ENCODE data around the gene TSPAN3. TPM values are rescaled to one million over a fixed set of nuclear protein-coding genes. Genes with fewer than 3 reads are reported as not detected.

Gene TSPAN3
- polyA plus RNA-seq (2013, experiment 1 of 2; ENCODE audit: insufficient read length), result 146 TPM
- 164 TPM for polyA plus RNA-seq (2013, experiment 2 of 2; ENCODE audit: insufficient read length)

GRCh38 chr15:77070495-77071304, at the start of gene TSPAN3:
TSS of gene TSPAN3 (minus strand) at chr15:77071109. CDS start at chr15:77070954, 155 bp downstream.
- DNase-seq, result peak; percentile 93

DNA sequence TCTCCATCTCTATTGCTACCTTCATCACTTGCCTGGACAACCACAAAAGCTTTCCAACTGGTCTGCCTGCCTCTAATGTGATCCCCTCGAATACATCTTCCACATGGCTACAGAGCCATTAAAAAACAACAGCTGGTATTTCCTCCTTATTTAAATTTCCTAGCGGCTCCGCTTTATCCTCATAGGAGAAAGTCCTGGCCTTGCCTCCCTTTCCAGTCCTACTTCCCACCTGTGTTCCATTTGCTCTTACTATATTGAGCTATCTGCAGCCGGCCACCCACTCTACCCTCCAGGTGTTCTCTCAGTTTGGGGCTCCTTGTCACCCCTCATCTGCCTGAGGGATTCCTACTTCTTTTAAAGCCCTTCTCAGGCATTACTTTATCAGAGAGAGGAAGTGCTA, 49.7 kb upstream of the TSPAN3 start:
- no peak for DNase-seq

DNA sequence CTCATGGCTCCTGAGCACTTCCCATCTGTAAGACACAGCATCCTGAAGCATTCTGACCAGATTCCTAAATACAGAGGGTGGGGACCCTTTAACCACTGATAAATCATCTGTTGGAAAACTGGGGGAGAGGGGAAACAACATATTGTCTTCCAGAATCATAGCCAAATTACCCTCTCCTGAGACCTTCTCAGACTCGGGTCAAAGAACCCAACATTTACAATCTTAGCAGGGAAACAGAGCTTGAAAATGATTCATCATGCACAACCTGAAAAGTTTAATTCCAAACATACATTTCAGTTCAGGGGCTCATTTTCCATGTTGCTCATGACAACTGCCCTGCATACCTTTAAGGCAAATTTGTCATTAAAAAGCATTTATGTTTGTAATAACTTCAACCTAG, 48.5 kb upstream of the TSPAN3 start:
- no peak for DNase-seq

GRCh38 chr15:77118882-77119321, 48.0 kb upstream of the TSPAN3 start:
- DNase-seq, result peak; percentile 80

- no peak for DNase-seq
These were observed 44.3 kb upstream of the TSPAN3 start for GRCh38 chr15:77115179-77115578.

DNA sequence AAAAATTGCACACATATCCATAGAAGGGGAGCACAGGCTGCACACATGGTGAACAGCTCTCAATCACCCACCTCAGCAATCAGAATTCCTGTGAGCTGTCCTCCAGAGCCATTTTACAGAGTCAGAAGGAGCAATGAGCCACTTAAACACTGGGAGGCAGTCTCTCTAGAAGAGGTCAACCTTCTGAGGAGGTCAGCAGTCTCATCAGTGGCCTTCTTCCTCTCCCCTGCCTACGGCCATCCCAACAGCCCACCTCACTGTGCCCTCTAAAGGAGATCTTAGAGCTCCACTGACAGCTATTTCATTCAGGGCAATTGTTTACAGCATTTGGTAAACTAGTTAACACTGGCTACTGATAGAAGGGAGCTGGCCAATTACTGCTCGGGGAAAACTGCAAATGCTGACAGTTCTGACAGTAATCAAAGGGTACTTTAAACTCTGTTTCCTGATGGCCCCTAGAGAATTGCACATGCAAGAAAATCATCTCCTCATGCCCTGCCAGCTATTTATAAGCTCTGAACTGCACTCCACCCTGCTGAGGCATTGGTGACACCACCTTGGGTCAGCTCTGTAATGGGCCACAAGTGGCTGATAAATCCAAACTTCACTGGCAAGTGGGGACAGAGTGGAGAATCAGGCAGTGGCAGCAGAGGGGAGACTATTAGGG, 42.1 kb upstream of the TSPAN3 start:
- no peak for DNase-seq

GRCh38 chr15:77111789-77112188, 40.9 kb upstream of the TSPAN3 start:
- DNase-seq, result no peak

DNA sequence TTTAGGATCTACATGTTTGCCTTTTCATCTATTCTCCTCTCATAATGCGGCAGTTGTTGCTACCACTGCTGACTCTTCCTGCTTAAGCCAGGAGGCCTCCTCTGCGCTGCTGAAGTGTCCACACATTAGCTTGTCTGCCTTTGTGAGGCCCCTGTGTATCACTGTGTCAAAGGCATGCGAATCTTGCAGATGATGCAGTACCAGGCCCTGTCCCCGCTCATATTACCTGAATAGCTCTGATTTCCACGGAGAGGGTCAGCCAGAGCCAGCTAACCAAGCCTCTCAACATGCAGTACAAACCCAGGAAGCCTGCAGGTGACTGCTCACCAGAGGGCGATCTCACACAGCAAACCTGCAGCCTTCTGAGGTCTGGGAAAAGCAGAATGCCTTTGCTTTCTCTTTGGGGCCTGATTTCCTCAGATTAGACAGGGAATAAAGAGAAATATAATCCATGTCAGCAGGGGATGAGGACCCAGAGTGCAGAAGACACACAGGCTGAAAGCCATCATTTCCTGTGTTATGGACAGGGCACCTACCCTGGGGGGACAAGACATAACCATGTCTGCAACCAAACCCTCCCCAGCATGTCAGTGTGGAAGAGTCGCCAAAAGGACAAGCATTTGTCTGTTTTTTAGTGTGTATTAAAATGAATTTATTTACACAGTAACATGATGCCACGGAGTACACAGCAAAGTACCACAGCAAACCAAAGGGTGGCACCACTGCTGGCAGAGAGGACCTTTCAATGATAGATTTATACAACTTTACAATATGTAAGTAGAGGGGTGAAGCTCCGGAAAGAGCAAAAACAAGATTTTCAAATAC, 36.8 kb upstream of the TSPAN3 start:
- peak; percentile 59 for DNase-seq

DNA sequence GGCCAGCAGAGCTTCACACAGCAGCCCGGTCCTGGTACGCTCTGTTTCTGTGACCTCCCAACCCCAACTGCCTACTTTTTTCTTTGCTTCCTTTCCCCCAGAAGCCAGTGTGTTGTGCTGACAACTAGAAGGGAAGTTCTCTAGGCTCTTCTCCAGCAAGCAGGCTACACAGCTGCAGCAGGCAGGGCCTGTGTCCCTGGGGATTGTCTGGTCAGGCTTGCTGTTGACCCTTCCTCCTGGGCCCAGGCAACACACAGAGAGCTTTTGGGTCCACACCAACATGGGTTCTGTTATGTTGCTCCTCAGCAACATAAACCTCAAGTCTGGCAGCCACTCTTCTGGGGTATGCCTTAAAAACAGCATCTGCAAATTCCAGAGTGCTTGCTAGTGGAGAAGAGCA, 36.2 kb upstream of the TSPAN3 start:
- peak; percentile 34 for DNase-seq

GRCh38 chr15:77104155-77104554, 33.2 kb upstream of the TSPAN3 start:
- DNase-seq, result no peak

DNA sequence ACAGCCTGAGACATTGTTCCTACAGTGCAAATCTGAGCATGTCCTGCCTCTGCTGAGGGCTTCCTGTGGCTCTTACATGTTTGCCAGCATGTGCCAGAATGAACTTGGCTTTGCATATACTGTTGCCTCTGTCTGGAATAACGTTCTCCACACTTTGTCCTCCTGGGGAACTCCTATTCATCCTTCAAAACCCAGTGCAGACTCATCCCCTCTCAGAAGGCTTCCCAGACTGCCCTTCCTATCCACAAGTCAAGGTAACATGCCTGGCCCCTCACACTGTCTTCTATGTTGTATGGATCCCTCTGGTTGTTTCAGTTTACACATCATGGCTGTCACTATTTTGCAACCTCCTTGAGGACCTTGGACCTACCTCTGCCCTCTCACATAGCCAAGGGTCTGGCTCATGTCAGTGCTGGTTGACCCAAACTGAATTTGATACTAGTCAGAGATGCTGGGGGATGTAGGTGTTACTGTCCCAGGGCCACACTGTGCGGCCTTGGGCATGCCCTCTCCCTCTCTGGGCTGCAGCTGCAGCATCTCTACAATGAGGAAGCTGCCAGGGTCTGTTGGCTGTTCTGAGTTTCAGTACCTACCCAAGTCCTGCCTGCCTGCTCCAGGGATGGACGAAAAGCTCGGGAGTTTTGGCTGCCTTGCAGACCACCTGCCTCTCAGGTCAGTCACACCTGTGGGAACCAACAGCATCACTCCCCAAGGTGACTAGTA, 29.0 kb upstream of the TSPAN3 start:
- DNase-seq, result no peak

DNA sequence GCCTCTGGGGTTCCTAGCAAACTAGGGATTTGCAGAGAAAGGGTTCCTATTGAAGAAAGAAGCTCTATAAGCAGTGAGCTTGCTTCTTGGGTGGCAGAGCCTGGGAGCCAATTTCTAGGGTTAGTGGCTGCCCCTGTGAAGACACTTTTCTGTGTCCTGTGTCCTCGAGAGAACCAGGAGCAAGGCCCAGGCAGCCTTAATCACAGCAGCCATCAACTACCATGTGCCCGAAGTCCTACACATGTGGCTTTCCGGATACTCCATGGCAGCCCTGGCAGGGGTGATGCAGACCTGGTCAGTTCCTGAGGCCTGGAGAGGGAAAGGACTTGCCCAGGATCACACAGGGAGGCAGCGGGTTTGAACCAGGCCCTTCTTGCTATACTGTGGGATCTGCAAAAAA, 27.7 kb upstream of the TSPAN3 start:
- no peak for DNase-seq

- DNase-seq, result no peak
These were observed 27.0 kb upstream of the TSPAN3 start for GRCh38 chr15:77097921-77098320.

DNA sequence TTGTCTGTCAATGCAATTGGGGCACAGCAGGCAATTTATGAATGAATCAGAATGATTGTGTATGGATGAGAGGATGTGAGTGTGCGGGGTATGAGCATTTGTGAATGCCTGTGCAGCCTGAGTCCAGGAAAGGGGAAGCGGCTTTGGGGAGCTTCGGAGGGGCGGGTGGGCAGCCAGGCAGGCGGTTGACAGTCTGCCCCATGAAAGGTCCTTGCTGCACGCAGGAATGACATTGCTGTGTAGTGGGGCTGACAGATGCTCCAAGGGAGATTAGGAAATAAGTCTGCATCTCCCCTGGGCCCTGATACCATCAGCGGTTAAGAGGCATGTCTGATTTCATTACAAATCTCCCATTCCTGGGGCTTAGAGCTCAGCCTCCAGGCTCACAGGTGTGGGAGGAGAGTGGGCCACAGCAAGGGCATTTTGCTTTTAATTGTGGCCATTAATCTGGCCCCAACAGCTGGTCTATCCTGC, 26.4 kb upstream of the TSPAN3 start:
- no peak for DNase-seq

DNA sequence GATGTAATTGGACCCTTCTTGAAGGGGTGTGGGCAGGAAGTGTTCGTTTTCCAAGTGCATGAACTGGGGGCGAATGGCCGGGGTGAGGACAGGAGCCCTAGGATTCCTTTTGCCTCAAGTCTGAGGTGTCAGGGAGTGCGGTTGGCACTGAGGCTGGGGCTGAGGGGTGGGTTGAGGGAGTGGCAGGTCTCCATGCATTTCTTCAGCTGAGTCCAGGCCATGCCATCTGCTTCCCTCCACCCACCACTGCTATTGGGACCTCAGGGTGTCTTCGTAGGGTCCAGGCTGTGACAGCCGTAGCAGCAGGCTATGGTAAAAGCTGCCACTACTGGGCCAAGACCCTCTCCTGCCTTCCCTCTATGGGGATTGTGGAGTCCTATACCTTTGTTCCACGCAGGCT, 25.6 kb upstream of the TSPAN3 start:
- DNase-seq, result no peak

GRCh38 chr15:77096138-77096537, 25.2 kb upstream of the TSPAN3 start:
- no peak for DNase-seq

GRCh38 chr15:77094397-77095030, 23.6 kb upstream of the TSPAN3 start:
- DNase-seq, result no peak

GRCh38 chr15:77093436-77093835, 22.5 kb upstream of the TSPAN3 start:
- no peak for DNase-seq

DNA sequence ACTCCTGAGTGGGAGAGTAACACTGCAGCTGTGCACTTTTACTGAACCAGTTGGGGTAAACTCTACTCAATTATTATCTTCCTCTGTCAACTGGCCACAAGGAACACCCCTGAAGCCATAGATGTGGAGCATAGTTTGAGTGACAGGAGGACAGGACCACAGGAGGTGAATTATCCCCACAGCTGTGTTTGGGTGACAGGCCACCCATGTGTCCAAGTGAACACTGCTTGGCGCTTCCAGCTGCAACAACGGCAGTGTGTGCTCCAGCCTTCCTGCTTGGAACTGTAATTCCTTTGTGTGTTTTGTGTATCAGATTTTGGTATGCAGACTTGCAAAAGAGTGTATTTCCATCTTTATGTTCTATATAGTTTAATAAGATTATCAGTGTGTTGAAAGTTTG, 20.2 kb upstream of the TSPAN3 start:
- no peak for DNase-seq

GRCh38 chr15:77087213-77087612, 16.3 kb upstream of the TSPAN3 start:
- DNase-seq, result no peak

GRCh38 chr15:77085297-77085696, 14.4 kb upstream of the TSPAN3 start:
- peak; percentile 69 for DNase-seq

- DNase-seq, result no peak
These were observed 13.5 kb upstream of the TSPAN3 start for GRCh38 chr15:77084436-77084835.

Measured in fibroblast of skin of scalp (primary cell).